HepG2 (cell line): Measurements from ENCODE around the gene RPH3AL.

Source experiments
- CREB1 ChIP-seq, 2 experiments: fragments of 450-650 bp in 1 of 2; IDR thresholded peaks; 2 replicates each; pipeline ENCODE4 v1.6.1; 2016 to 2017; ENCODE audit warnings: control low read depth in 1 of 2, mild to moderate bottlenecking in 1 of 2, missing compliant biosample characterization in 1 of 2, missing genetic modification characterization in 1 of 2
- HDAC1 ChIP-seq: sonication (generic); formaldehyde crosslinking; IDR thresholded peaks from 2 replicates; pipeline ENCODE4 v1.5.1; 2020; ENCODE audit warnings: mild to moderate bottlenecking, missing genetic modification reagents
- NCOR1 ChIP-seq: fragments of 200-600 bp; sonication (generic); IDR thresholded peaks from 2 replicates; pipeline ENCODE4 v1.7.0; 2017; ENCODE audit warnings: antibody characterized with exemption, low read length, borderline replicate concordance

- no peak for TF ChIP-seq CREB1 (IDR thresholded peaks at IDR 0.05)
- TF ChIP-seq CREB1 (CRISPR knock-in tag; IDR thresholded peaks at IDR 0.05): no peak
- no peak for TF ChIP-seq NCOR1
- no peak for TF ChIP-seq HDAC1 (CRISPR knock-in tag)
Observed at GRCh38 chr17:356671-357434, 4.2 kb upstream of the RPH3AL start.
